NCI-H748 (cell line): ENCODE data around the gene KIAA0513.

Experiments used
- DNase-seq: peaks from one replicate; lab custom pipeline; 2025; ENCODE audit not compliant: unreplicated experiment; lab: John Stamatoyannopoulos, UW

The KIAA0513 gene

GRCh38 chr16:85067426-85067825 is 39.8 kb downstream of the KIAA0513 start:
- DNase-seq = no peak

- no peak for DNase-seq
Measured at GRCh38 chr16:85068746-85069145, 41.2 kb downstream of the KIAA0513 start.

- DNase-seq = no peak
Measured at GRCh38 chr16:85069171-85069570, 41.6 kb downstream of the KIAA0513 start.

- DNase-seq = no peak
Measured at GRCh38 chr16:85072076-85072860, 44.7 kb downstream of the KIAA0513 start.

GRCh38 chr16:85072947-85073346 is 45.4 kb downstream of the KIAA0513 start:
- DNase-seq = no peak

- no peak for DNase-seq
Measured at GRCh38 chr16:85074225-85074914, 46.8 kb downstream of the KIAA0513 start.

- DNase-seq = no peak
Measured at GRCh38 chr16:85075236-85075924, 47.8 kb downstream of the KIAA0513 start.

GRCh38 chr16:85077039-85077438 is 49.4 kb downstream of the KIAA0513 start:
- DNase-seq = no peak

GRCh38 chr16:85077576-85078125 is 50.1 kb downstream of the KIAA0513 start:
- no peak for DNase-seq

GRCh38 chr16:85078226-85078625 is 50.6 kb downstream of the KIAA0513 start:
- no peak for DNase-seq

- no peak for DNase-seq
Measured at GRCh38 chr16:85078952-85079351, 51.4 kb downstream of the KIAA0513 start.

GRCh38 chr16:85079785-85080570 is 52.4 kb downstream of the KIAA0513 start:
- DNase-seq = no peak

- DNase-seq = no peak
Measured at GRCh38 chr16:85081038-85081437, 53.4 kb downstream of the KIAA0513 start.

- no peak for DNase-seq
Measured at GRCh38 chr16:85081765-85082164, 54.2 kb downstream of the KIAA0513 start.

- no peak for DNase-seq
Measured at GRCh38 chr16:85082173-85083050, 54.8 kb downstream of the KIAA0513 start.

GRCh38 chr16:85083051-85083639 is 55.5 kb downstream of the KIAA0513 start:
- no peak for DNase-seq

- no peak for DNase-seq
Measured at GRCh38 chr16:85084841-85085510, 57.4 kb downstream of the KIAA0513 start.

GRCh38 chr16:85085721-85086120 is 58.1 kb downstream of the KIAA0513 start:
- no peak for DNase-seq
